ENCODE measurements around the gene CREBBP. TPM values are rescaled to one million over a fixed set of nuclear protein-coding genes. Genes with fewer than 3 reads are reported as not detected.

Gene CREBBP
- total RNA-seq, 1 donor from 2014 or later: 151 TPM

DNA sequence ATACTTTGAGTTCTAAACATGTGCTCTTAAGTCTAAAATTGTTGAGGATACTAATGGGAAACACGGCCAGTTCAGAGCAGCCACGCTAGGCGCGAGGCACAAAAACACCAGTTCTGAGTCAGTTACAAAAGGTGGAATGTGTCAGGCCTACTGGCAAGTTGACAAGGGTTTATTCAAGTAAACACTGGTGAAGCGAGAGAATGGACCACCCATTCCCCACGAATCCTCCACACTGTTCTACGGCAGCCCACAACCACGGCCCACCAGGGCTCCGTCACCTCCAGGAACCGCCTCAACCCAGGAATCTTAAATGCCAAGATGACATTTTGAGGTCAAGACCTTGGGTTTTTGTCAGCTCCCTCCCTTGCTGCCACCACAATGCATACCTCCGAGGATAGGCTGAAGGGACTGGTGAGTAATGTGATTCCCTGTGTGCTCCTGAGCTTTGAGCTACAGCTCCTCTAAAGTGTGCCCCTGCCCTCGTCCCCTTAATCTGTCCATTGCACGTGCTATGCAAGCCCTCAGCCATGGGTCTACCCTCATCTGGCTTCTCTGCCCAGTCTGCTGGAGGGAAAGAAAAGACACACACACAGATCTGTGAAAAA is 134.7 kb downstream of the CREBBP start:
- no peaks in the 10 kb centered on the region for H3K9me3 Mint-ChIP-seq
- no peaks in the 10 kb centered on the region for H3K4me1 Mint-ChIP-seq
- H3K36me3 Mint-ChIP-seq: peaks cover 58% of the 10 kb centered on the region
- no peak for DNase-seq (ENCODE audit: low spot score in 2 of 2, unreplicated experiment in 2 of 2)
- H3K27ac Mint-ChIP-seq: no peak overlapping the region
- H3K4me3 Mint-ChIP-seq: no peak overlapping the region
- no peaks in the 10 kb centered on the region for H3K27me3 Mint-ChIP-seq (ENCODE audit: low read depth)
- TF ChIP-seq, protein P1, sequence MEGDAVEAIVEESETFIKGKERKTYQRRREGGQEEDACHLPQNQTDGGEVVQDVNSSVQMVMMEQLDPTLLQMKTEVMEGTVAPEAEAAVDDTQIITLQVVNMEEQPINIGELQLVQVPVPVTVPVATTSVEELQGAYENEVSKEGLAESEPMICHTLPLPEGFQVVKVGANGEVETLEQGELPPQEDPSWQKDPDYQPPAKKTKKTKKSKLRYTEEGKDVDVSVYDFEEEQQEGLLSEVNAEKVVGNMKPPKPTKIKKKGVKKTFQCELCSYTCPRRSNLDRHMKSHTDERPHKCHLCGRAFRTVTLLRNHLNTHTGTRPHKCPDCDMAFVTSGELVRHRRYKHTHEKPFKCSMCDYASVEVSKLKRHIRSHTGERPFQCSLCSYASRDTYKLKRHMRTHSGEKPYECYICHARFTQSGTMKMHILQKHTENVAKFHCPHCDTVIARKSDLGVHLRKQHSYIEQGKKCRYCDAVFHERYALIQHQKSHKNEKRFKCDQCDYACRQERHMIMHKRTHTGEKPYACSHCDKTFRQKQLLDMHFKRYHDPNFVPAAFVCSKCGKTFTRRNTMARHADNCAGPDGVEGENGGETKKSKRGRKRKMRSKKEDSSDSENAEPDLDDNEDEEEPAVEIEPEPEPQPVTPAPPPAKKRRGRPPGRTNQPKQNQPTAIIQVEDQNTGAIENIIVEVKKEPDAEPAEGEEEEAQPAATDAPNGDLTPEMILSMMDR (IDR thresholded peaks at IDR 0.05; ENCODE audit: unreplicated experiment): no peak

DNA sequence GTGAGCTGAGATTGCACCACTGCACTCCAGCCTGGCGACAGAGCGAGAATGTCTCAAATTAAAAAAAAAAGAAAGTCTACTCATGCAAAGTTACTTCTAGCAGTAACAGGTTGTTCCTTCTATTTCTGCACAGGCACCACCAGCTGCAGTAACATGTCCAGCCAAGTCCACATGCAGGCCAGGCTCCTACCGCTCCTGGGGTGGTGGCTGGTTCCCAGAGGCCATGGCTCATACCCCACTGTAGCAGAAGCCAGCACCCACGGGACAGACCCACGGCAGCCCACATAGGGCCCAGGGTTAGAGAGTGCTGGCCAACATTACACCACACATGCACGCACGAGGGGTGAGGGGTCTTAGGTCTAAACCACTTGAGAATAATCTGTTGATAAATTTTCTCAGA is 136.5 kb downstream of the CREBBP start:
- TF ChIP-seq, protein P1 (IDR thresholded peaks at IDR 0.05; ENCODE audit: unreplicated experiment): no peak
- Mint-ChIP-seq H3K4me1 (no peaks in the 10 kb centered on the region), H3K27me3 (ENCODE audit: low read depth) (no peaks in the 10 kb centered on the region), H3K9me3 (no peaks in the 10 kb centered on the region), H3K27ac (no peak overlapping the region), H3K36me3 (peaks cover 57% of the 10 kb centered on the region), H3K4me3 (no peak overlapping the region)
- no peak for DNase-seq (ENCODE audit: low spot score in 2 of 2, unreplicated experiment in 2 of 2)

DNA sequence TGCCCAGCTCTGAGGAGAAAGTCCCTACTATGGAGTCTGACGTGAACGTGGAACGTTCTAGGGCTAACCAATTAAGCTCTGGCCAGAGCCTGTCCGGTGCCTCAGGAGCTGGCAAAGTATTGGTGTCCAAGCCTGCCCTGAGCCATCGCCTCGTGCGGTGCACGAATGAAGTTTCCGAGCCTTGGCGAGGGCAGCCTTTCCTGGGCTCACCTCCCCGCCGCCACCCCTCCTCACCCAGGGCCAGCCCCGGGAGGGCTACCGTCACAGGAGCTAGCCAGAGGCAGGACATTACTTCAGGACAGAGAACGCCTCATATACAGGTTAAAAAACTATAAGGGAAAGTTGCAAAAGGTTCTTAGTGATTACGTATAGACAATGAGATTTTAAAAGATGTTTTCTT is 139.6 kb downstream of the CREBBP start:
- no peaks in the 10 kb centered on the region for H3K4me1 Mint-ChIP-seq
- TF ChIP-seq, protein P1 (IDR thresholded peaks at IDR 0.05; ENCODE audit: unreplicated experiment): no peak
- H3K36me3 Mint-ChIP-seq: peaks cover 58% of the 10 kb centered on the region
- no peaks in the 10 kb centered on the region for H3K9me3 Mint-ChIP-seq
- DNase-seq (ENCODE audit: low spot score in 2 of 2, unreplicated experiment in 2 of 2): no peak
- no peaks in the 10 kb centered on the region for H3K27me3 Mint-ChIP-seq (ENCODE audit: low read depth)
- no peak overlapping the region for H3K27ac Mint-ChIP-seq
- H3K4me3 Mint-ChIP-seq: no peak overlapping the region

DNA sequence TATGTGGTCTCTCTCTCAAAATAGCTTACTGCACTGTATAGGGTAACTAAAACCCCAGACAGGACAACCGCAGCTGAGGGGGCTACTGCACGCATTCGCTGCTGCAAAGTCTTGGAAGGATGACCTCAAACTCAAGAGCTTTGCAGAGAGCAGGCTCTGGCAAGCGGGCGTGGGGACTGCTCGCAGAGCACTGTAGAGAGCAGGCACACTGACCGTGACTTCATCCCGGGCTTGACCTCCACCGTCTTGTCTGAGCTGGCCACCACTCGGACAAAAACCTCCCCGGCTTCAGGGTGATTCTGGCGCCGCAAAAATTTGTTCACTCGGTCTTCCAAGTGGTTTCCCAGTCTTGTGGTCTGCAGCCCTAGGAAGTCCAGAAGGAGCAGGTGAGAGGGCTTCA is 140.3 kb downstream of the CREBBP start:
- no peak for DNase-seq (ENCODE audit: low spot score in 2 of 2, unreplicated experiment in 2 of 2)
- H3K27me3 Mint-ChIP-seq (ENCODE audit: low read depth): no peaks in the 10 kb centered on the region
- no peak overlapping the region for H3K4me3 Mint-ChIP-seq
- no peaks in the 10 kb centered on the region for H3K9me3 Mint-ChIP-seq
- no peak overlapping the region for H3K27ac Mint-ChIP-seq
- no peaks in the 10 kb centered on the region for H3K4me1 Mint-ChIP-seq
- H3K36me3 Mint-ChIP-seq: peaks cover 56% of the 10 kb centered on the region
- TF ChIP-seq, protein P1 (IDR thresholded peaks at IDR 0.05; ENCODE audit: unreplicated experiment): no peak

DNA sequence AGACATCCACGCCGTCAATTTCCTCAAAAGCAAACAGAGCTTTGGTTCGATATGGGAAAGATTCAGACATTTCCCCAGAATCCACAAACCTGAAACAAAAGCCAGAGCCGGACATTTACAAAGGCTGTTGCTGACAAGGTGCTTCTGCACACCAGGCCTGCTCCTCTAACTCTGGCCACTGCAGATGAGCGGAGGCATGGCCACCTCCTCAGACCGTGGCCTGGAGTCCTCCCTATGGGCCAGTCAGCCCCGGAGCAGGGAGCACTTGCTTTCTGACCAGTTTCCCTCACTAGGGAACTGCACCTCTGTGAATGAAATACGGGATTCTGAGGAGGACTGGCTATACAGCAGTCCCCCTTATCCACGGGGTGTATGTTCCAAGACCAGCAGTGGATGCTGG is 140.9 kb downstream of the CREBBP start:
- H3K27ac Mint-ChIP-seq: no peak overlapping the region
- TF ChIP-seq, protein P1 (IDR thresholded peaks at IDR 0.05; ENCODE audit: unreplicated experiment): no peak

DNA sequence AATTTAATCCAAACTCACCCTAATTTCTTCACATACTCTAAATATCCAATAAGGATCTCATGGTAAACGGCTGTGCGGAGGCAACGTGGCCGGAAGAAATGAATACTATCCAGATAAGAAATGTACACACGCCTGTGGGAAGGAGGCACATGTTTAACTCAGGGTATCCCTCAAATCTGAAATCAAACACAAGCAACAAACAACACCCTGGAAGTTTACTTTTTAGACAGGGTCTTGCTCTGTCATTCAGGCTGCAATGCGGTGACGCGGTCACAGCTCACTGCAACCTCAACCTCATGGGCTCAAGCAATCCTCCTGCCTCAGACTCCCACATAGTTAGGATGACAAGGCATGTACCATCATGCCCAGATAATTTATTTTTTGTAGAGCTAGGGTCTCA is 142.0 kb downstream of the CREBBP start:
- H3K27me3 Mint-ChIP-seq (ENCODE audit: low read depth): no peaks in the 10 kb centered on the region
- no peaks in the 10 kb centered on the region for H3K4me1 Mint-ChIP-seq
- TF ChIP-seq, protein P1 (IDR thresholded peaks at IDR 0.05; ENCODE audit: unreplicated experiment): no peak
- no peak overlapping the region for H3K27ac Mint-ChIP-seq
- peaks cover 61% of the 10 kb centered on the region for H3K36me3 Mint-ChIP-seq
- no peaks in the 10 kb centered on the region for H3K9me3 Mint-ChIP-seq
- H3K4me3 Mint-ChIP-seq: no peak overlapping the region
- DNase-seq (ENCODE audit: low spot score in 2 of 2, unreplicated experiment in 2 of 2): no peak

More for the DNA sequence above, 140.9 kb downstream of the CREBBP start:
- peaks cover 57% of the 10 kb centered on the region for H3K36me3 Mint-ChIP-seq
- no peaks in the 10 kb centered on the region for H3K9me3 Mint-ChIP-seq
- H3K27me3 Mint-ChIP-seq (ENCODE audit: low read depth): no peaks in the 10 kb centered on the region
- DNase-seq (ENCODE audit: low spot score in 2 of 2, unreplicated experiment in 2 of 2): no peak
- H3K4me1 Mint-ChIP-seq: no peaks in the 10 kb centered on the region
- no peak overlapping the region for H3K4me3 Mint-ChIP-seq

All from mesothelial cell of epicardium (in vitro differentiated cells).